GM23338 (cell line): ENCODE results near the gene WDR70. TPM values are rescaled to one million over a fixed set of nuclear protein-coding genes. Genes with fewer than 3 reads are reported as not detected.

Source experiments
- ATAC-seq: fragments of 200-7000 bp; cut with Tn5 transposase; 3 replicates; pipeline ENCODE4 v1.9.1; 2020
- DNase-seq: peaks from one replicate; pipeline ENCODE4 v3.0.0-alpha.2; 2015; ENCODE audit warnings: low spot score
- H2AFZ ChIP-seq: fragments of 200-600 bp; sonication (generic); 2 replicates; pipeline ENCODE4 v1.8.0; 2016; ENCODE audit warnings: antibody characterized with exemption, mild to moderate bottlenecking, moderate library complexity
- H3F3A ChIP-seq: fragments of 200-600 bp; sonication (generic); replicated peaks from 2 replicates; pipeline ENCODE4 v1.8.0; 2017; ENCODE audit warnings: antibody characterized with exemption, mixed run types, low read depth
- H3K27ac ChIP-seq: fragments of 200-600 bp; sonication (generic); 2 replicates; pipeline ENCODE4 v1.6.1; 2016; ENCODE audit warnings: low read depth
- H3K27me3 ChIP-seq: fragments of 200-600 bp; sonication (generic); 2 replicates; pipeline ENCODE4 v1.8.0; 2016; ENCODE audit warnings: mild to moderate bottlenecking, mixed run types, moderate library complexity; ENCODE audit not compliant: insufficient read depth
- H3K36me3 ChIP-seq: fragments of 200-600 bp; sonication (generic); 2 replicates; pipeline ENCODE4 v1.8.0; 2016; ENCODE audit warnings: mild to moderate bottlenecking; ENCODE audit not compliant: insufficient read depth
- H3K4me1 ChIP-seq: fragments of 200-600 bp; sonication (generic); 2 replicates; pipeline ENCODE4 v1.8.0; 2016; ENCODE audit warnings: mild to moderate bottlenecking, moderate library complexity; ENCODE audit not compliant: insufficient read depth
- H3K4me2 ChIP-seq: fragments of 200-600 bp; sonication (generic); 2 replicates; pipeline ENCODE4 v1.7.1; 2017; ENCODE audit warnings: mixed run types
- H3K4me3 ChIP-seq: fragments of 200-600 bp; sonication (generic); 2 replicates; pipeline ENCODE4 v1.6.1; 2016; ENCODE audit warnings: mixed run types
- H3K79me2 ChIP-seq: fragments of 200-600 bp; sonication (generic); replicated peaks from 2 replicates; pipeline ENCODE4 v1.8.0; 2017; ENCODE audit warnings: mild to moderate bottlenecking; ENCODE audit not compliant: insufficient read depth
- H3K9me2 ChIP-seq: fragments of 200-600 bp; sonication (generic); 2 replicates; pipeline ENCODE4 v1.8.0; 2017; ENCODE audit not compliant: insufficient read depth
- H4K20me1 ChIP-seq: fragments of 200-600 bp; sonication (generic); replicated peaks from 2 replicates; pipeline ENCODE4 v1.8.0; 2017; ENCODE audit warnings: mild to moderate bottlenecking; ENCODE audit not compliant: insufficient read depth
- H3K27ac Mint-ChIP-seq: 2 replicates; pipeline ENCODE4 v1.8.0; 2020; ENCODE audit warnings: inconsistent platforms, mild to moderate bottlenecking, moderate library complexity, mixed read lengths
- H3K27me3 Mint-ChIP-seq: 3 replicates; pipeline ENCODE4 v1.8.0; 2022; ENCODE audit warnings: low read depth, mild to moderate bottlenecking, moderate library complexity, mixed read lengths, inconsistent platforms; ENCODE audit not compliant: insufficient read depth, poor library complexity
- H3K36me3 Mint-ChIP-seq: 3 replicates; pipeline ENCODE4 v1.8.0; 2021; ENCODE audit warnings: low read depth, mild to moderate bottlenecking, inconsistent platforms, moderate library complexity, mixed read lengths
- H3K4me1 Mint-ChIP-seq: 3 replicates; pipeline ENCODE4 v1.8.0; 2020; ENCODE audit warnings: mild to moderate bottlenecking, inconsistent platforms, mixed read lengths
- H3K4me3 Mint-ChIP-seq: 3 replicates; pipeline ENCODE4 v1.8.0; 2021; ENCODE audit warnings: moderate library complexity, mild to moderate bottlenecking, inconsistent platforms, mixed read lengths
- H3K9me3 Mint-ChIP-seq: 3 replicates; pipeline ENCODE4 v1.8.0; 2020; ENCODE audit warnings: moderate library complexity, mild to moderate bottlenecking, inconsistent platforms, mixed read lengths
- CREB1 ChIP-seq: fragments of 250-450 bp; sonication (Bioruptor Pico); IDR thresholded peaks from 2 replicates; pipeline ENCODE4 v1.5.0; 2020; ENCODE audit warnings: low read depth, mild to moderate bottlenecking, moderate library complexity
- CTCF ChIP-seq, 2 experiments: fragments of 200-600 bp in 1 of 2; sonication (generic) in 1 of 2; conservative IDR thresholded peaks; 2 replicates each; pipeline versions ENCODE4 v1.5.1 to v1.6.1; 2016 to 2017; ENCODE audit warnings: antibody characterized with exemption in 2 of 2, low read depth in 2 of 2, mild to moderate bottlenecking in 2 of 2, moderate library complexity in 1 of 2
- EZH2 ChIP-seq: fragments of 200-600 bp; sonication (generic); IDR thresholded peaks from one replicate; pipeline ENCODE4 v1.8.0; 2017; ENCODE audit warnings: antibody characterized with exemption, mild to moderate bottlenecking, low read depth; ENCODE audit not compliant: unreplicated experiment
- EZH2phosphoT487 ChIP-seq: fragments of 200-600 bp; sonication (generic); IDR thresholded peaks from one replicate; pipeline ENCODE4 v1.8.1; 2018; ENCODE audit warnings: antibody characterized with exemption; ENCODE audit not compliant: unreplicated experiment
- JUNB ChIP-seq: IDR thresholded peaks from one replicate; pipeline ENCODE4 v1.6.1; 2016; ENCODE audit warnings: antibody characterized with exemption; ENCODE audit not compliant: unreplicated experiment
- NANOG ChIP-seq: IDR thresholded peaks from 2 replicates; pipeline ENCODE4 v1.6.1; 2016; ENCODE audit warnings: antibody characterized with exemption, borderline replicate concordance
- POLR2AphosphoS5 ChIP-seq: IDR thresholded peaks from 2 replicates; pipeline ENCODE4 v1.6.1; 2016; ENCODE audit warnings: antibody characterized with exemption, low read depth
- STAT1 ChIP-seq: IDR thresholded peaks from one replicate; pipeline ENCODE4 v1.6.1; 2016; ENCODE audit warnings: antibody characterized with exemption; ENCODE audit not compliant: unreplicated experiment
- ZNF114 ChIP-seq: fragments of 250-450 bp; sonication (Bioruptor Pico); IDR thresholded peaks from 2 replicates; pipeline ENCODE4 v1.5.0; 2020; ENCODE audit warnings: mild to moderate bottlenecking, moderate library complexity
- ZNF331 ChIP-seq: fragments of 250-450 bp; sonication (Bioruptor Pico); IDR thresholded peaks from 2 replicates; pipeline ENCODE4 v1.5.0; 2020; ENCODE audit warnings: low read depth, mild to moderate bottlenecking, moderate library complexity
- polyA plus RNA-seq: library from polyadenylated mRNA; unstranded; fragments of >200 nt; fragmentation: Nextera tagmentation; extraction: Ambion mirVana; gene quantifications from 2 replicates; pipeline ENCODE4 v1.2.1, GENCODE V29; 2016
- total RNA-seq: library from RNA; depleted of rRNA; stranded (reverse); fragments of >200 nt; shearing (Covaris generic); gene quantifications from 2 replicates; pipeline ENCODE4 v1.2.3, GENCODE V29; 2014
- TF ChIP-seq, protein P1 (sequence below): IDR thresholded peaks from one replicate; pipeline ENCODE4 v1.6.1; 2018; ENCODE audit warnings: antibody characterized with exemption; ENCODE audit not compliant: unreplicated experiment
- TF ChIP-seq, protein P2 (sequence below): fragments of 250-450 bp; sonication (Bioruptor Pico); IDR thresholded peaks from 2 replicates; pipeline ENCODE4 v1.5.0; 2020; ENCODE audit warnings: mild to moderate bottlenecking, moderate library complexity

The WDR70 gene
- total and polyA plus RNA-seq, 2 experiments from 2014 or later, result 34.9 to 86.7 TPM

GRCh38 chr5:37767961-37768360, 388.8 kb downstream of the WDR70 start (continued):
- TF ChIP-seq, protein P1, sequence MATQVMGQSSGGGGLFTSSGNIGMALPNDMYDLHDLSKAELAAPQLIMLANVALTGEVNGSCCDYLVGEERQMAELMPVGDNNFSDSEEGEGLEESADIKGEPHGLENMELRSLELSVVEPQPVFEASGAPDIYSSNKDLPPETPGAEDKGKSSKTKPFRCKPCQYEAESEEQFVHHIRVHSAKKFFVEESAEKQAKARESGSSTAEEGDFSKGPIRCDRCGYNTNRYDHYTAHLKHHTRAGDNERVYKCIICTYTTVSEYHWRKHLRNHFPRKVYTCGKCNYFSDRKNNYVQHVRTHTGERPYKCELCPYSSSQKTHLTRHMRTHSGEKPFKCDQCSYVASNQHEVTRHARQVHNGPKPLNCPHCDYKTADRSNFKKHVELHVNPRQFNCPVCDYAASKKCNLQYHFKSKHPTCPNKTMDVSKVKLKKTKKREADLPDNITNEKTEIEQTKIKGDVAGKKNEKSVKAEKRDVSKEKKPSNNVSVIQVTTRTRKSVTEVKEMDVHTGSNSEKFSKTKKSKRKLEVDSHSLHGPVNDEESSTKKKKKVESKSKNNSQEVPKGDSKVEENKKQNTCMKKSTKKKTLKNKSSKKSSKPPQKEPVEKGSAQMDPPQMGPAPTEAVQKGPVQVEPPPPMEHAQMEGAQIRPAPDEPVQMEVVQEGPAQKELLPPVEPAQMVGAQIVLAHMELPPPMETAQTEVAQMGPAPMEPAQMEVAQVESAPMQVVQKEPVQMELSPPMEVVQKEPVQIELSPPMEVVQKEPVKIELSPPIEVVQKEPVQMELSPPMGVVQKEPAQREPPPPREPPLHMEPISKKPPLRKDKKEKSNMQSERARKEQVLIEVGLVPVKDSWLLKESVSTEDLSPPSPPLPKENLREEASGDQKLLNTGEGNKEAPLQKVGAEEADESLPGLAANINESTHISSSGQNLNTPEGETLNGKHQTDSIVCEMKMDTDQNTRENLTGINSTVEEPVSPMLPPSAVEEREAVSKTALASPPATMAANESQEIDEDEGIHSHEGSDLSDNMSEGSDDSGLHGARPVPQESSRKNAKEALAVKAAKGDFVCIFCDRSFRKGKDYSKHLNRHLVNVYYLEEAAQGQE, result no peak
- TF ChIP-seq POLR2AphosphoS5 (no peak), STAT1 (no peak), JUNB (no peak)

DNA sequence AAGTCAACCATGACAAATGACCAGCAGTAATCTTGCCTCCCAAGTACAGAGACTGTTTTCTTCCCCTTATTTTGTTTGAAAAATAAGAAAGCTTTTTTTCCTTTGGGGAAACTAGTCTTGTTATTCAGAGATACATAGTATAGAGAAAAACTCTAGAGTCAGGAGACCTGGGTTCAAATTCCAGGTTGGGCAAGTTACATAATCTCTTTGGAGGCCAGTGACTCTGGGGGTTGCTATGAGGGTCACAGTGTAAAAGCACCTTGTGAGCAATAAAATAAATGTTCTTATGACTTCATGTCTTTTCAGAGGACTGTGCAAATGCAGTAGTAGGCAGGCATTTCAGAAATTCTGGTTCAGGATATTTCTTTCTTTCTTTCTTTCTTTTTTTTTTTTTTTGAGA, 389.3 kb downstream of the WDR70 start:
- Histone ChIP-seq H3K4me1 (no peaks in the 10 kb centered on the region), H3K9me2 (peaks cover 10% of the 10 kb centered on the region; the same call in 1 of the 2 replicates), H3K4me2 (no peak overlapping the region), H2AFZ (no peak overlapping the region), H3F3A (no peaks in the 10 kb centered on the region), H3K79me2 (no peaks in the 10 kb centered on the region), H3K27me3 (no peaks in the 10 kb centered on the region), H3K36me3 (no peaks in the 10 kb centered on the region), H4K20me1 (no peaks in the 10 kb centered on the region), H3K27ac (no peak overlapping the region), H3K4me3 (no peak overlapping the region)
- Mint-ChIP-seq H3K27ac (no peak overlapping the region), H3K27me3 (no peaks in the 10 kb centered on the region), H3K36me3 (no peaks in the 10 kb centered on the region), H3K4me1 (no peaks in the 10 kb centered on the region), H3K4me3 (no peak overlapping the region), H3K9me3 (no peaks in the 10 kb centered on the region)
- DNase-seq (no peak), ATAC-seq (no peak)
- TF ChIP-seq JUNB (no peak), CTCF (conservative IDR thresholded peaks at IDR 0.05; ENCODE audit: low read depth in 2 of 2) (no peak), NANOG (no peak), STAT1 (no peak), ZNF114 (no peak), EZH2 (no peak), CREB1 (CRISPR knock-in tag) (no peak), EZH2phosphoT487 (no peak), ZNF331 (no peak)
- TF ChIP-seq, protein P2, sequence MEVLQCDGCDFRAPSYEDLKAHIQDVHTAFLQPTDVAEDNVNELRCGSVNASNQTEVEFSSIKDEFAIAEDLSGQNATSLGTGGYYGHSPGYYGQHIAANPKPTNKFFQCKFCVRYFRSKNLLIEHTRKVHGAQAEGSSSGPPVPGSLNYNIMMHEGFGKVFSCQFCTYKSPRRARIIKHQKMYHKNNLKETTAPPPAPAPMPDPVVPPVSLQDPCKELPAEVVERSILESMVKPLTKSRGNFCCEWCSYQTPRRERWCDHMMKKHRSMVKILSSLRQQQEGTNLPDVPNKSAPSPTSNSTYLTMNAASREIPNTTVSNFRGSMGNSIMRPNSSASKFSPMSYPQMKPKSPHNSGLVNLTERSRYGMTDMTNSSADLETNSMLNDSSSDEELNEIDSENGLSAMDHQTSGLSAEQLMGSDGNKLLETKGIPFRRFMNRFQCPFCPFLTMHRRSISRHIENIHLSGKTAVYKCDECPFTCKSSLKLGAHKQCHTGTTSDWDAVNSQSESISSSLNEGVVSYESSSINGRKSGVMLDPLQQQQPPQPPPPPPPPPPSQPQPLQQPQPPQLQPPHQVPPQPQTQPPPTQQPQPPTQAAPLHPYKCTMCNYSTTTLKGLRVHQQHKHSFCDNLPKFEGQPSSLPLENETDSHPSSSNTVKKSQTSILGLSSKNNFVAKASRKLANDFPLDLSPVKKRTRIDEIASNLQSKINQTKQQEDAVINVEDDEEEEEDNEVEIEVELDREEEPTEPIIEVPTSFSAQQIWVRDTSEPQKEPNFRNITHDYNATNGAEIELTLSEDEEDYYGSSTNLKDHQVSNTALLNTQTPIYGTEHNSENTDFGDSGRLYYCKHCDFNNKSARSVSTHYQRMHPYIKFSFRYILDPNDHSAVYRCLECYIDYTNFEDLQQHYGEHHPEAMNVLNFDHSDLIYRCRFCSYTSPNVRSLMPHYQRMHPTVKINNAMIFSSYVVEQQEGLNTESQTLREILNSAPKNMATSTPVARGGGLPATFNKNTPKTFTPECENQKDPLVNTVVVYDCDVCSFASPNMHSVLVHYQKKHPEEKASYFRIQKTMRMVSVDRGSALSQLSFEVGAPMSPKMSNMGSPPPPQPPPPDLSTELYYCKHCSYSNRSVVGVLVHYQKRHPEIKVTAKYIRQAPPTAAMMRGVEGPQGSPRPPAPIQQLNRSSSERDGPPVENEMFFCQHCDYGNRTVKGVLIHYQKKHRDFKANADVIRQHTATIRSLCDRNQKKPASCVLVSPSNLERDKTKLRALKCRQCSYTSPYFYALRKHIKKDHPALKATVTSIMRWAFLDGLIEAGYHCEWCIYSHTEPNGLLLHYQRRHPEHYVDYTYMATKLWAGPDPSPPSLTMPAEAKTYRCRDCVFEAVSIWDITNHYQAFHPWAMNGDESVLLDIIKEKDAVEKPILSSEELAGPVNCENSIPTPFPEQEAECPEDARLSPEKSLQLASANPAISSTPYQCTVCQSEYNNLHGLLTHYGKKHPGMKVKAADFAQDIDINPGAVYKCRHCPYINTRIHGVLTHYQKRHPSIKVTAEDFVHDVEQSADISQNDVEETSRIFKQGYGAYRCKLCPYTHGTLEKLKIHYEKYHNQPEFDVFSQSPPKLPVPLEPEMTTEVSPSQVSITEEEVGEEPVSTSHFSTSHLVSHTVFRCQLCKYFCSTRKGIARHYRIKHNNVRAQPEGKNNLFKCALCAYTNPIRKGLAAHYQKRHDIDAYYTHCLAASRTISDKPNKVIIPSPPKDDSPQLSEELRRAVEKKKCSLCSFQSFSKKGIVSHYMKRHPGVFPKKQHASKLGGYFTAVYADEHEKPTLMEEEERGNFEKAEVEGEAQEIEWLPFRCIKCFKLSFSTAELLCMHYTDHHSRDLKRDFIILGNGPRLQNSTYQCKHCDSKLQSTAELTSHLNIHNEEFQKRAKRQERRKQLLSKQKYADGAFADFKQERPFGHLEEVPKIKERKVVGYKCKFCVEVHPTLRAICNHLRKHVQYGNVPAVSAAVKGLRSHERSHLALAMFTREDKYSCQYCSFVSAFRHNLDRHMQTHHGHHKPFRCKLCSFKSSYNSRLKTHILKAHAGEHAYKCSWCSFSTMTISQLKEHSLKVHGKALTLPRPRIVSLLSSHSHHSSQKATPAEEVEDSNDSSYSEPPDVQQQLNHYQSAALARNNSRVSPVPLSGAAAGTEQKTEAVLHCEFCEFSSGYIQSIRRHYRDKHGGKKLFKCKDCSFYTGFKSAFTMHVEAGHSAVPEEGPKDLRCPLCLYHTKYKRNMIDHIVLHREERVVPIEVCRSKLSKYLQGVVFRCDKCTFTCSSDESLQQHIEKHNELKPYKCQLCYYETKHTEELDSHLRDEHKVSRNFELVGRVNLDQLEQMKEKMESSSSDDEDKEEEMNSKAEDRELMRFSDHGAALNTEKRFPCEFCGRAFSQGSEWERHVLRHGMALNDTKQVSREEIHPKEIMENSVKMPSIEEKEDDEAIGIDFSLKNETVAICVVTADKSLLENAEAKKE (CRISPR knock-in tag), result no peak
